ENCODE measurements around the gene TRMT2B. TPM values are rescaled to one million over a fixed set of nuclear protein-coding genes. Genes with fewer than 3 reads are reported as not detected.
A peak's percentile ranks its signal among the peaks of the same experiment; 100 is the strongest.

The TRMT2B gene
- total and polyA plus RNA-seq, 8 donors, result 5.3 to 33.5 (median 13.2) TPM

DNA sequence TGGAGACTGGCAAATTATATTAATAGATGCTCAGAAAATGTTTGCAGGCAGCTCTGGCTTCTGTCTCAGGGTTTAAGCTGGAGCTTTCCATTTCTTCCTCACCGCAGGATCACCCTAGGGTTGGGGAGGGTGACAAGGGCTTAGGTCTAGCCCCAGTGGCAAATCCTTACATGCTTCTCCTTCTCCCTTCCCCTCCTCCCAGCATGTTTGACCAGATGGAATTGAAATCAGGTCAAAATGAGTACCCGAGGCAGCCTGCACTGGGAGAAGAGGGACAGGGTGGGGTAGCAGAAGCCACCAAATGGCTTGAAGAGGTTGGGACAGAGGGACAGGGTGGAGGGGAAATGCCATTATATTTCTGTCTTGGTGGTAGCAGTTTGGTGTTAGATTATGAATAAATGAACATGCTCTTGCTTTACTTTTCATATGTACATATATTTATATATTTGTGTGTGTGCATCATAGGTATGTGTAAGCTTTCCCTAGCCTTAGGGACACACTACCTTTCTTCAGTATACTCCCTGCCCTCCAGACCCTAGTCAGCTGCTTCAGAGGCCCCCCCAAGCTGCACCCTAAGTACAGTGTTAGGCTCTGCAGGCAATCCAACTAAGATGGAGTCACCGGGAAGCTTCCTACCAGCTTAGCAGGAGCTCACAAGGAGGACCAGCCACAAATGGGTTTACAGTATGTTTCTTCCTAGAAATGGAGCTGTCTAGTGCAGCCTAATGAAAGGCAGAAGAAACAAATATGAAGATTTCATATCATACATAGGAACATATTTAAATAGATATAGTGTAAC lies 28.6 kb upstream of the TRMT2B start:
- intact Hi-C loops (cut with DNase I; ENCODE audit: low total_unique reads), result no loop called here
- Histone ChIP-seq H3K27ac (no peak overlapping the region), H3K4me1 (peaks cover 0 to 6% (median 0%) of the 10 kb centered on the region in 4 donors), H3K36me3 (no peaks in the 10 kb centered on the region), H3K4me3 (peak overlapping the region in 3 of 4 donors; percentile 39 to 43 (median 42)), H3K9me3 (no peaks in the 10 kb centered on the region), H3K27me3 (peaks cover 0 to 14% (median 0%) of the 10 kb centered on the region in 3 donors)
- whole genome bisulfite sequencing, 5 donors, result 56 to 74% (median 66%) methylated on average over 3 of the region's 3 CpGs
- no peak for TF ChIP-seq POLR2AphosphoS5 (IDR thresholded peaks at IDR 0.05)
- TF ChIP-seq POLR2A (IDR thresholded peaks at IDR 0.05), result no peak
- TF ChIP-seq EP300 (IDR thresholded peaks at IDR 0.05), result no peak
- TF ChIP-seq, protein P1, sequence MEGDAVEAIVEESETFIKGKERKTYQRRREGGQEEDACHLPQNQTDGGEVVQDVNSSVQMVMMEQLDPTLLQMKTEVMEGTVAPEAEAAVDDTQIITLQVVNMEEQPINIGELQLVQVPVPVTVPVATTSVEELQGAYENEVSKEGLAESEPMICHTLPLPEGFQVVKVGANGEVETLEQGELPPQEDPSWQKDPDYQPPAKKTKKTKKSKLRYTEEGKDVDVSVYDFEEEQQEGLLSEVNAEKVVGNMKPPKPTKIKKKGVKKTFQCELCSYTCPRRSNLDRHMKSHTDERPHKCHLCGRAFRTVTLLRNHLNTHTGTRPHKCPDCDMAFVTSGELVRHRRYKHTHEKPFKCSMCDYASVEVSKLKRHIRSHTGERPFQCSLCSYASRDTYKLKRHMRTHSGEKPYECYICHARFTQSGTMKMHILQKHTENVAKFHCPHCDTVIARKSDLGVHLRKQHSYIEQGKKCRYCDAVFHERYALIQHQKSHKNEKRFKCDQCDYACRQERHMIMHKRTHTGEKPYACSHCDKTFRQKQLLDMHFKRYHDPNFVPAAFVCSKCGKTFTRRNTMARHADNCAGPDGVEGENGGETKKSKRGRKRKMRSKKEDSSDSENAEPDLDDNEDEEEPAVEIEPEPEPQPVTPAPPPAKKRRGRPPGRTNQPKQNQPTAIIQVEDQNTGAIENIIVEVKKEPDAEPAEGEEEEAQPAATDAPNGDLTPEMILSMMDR (IDR thresholded peaks at IDR 0.05), result no peak
- no peak for DNase-seq

DNA sequence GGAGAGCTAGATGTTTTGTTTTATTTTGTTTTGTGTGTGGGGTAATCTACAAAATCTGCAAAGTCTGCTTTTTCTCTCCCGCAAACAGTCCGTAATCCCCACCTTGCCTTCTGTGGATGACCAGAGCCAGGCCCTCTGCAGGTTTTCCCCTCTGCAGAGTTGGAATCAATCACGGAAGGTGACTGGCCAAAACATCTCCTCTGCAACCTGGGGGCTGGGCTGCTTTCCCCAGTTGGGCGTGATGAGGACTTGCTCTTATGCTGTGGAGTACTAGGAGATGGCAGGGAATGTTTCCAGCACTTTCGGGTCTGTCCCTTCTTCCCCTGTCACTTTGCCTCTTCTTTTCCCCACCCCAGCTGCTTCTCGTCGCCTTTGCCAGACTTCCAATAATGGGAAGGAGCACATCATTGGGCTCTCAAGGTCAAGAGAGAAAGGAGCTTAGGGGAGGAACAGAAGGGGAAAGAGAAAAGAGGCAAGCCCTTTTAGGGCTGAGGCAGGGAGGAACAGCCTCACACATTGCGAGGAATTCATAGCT lies 27.9 kb upstream of the TRMT2B start:
- Histone ChIP-seq H3K4me1 (peaks cover 0 to 6% (median 0%) of the 10 kb centered on the region in 4 donors), H3K4me3 (peak overlapping the region; percentile 39 to 45 (median 42)), H3K36me3 (no peaks in the 10 kb centered on the region), H3K27me3 (peaks cover 0 to 14% (median 0%) of the 10 kb centered on the region in 3 donors), H3K9me3 (no peaks in the 10 kb centered on the region), H3K27ac (peak overlapping the region in 1 of 5 donors; percentile 55)
- intact Hi-C loops (cut with DNase I; ENCODE audit: low total_unique reads), result no loop called here
- 38 to 53% (median 50%) methylated on average over 6 to 8 of the region's 8 CpGs for WGBS, 5 donors
- TF ChIP-seq EP300 (IDR thresholded peaks at IDR 0.05), result no peak
- no peak for TF ChIP-seq POLR2A (IDR thresholded peaks at IDR 0.05)
- no peak for TF ChIP-seq POLR2AphosphoS5 (IDR thresholded peaks at IDR 0.05)
- TF ChIP-seq, protein P1 (IDR thresholded peaks at IDR 0.05), result no peak
- no peak for DNase-seq

- Histone ChIP-seq H3K27me3 (peaks cover 0 to 14% (median 0%) of the 10 kb centered on the region in 3 donors), H3K27ac (peak within 1 kb of the TSS in 1 of 5 donors; percentile 55), H3K4me3 (peak within 1 kb of the TSS; percentile 39 to 45 (median 42)), H3K36me3 (no peaks in the 10 kb centered on the region), H3K4me1 (peaks cover 0 to 6% (median 0%) of the 10 kb centered on the region in 4 donors), H3K9me3 (peaks cover 0 to 1% (median 0%) of the 10 kb centered on the region in 4 donors)
- TF ChIP-seq POLR2A (IDR thresholded peaks at IDR 0.05) (no peak), EP300 (IDR thresholded peaks at IDR 0.05) (no peak), POLR2AphosphoS5 (IDR thresholded peaks at IDR 0.05) (no peak)
- TF ChIP-seq, protein P1 (IDR thresholded peaks at IDR 0.05), result no peak
- intact Hi-C loops (cut with DNase I; ENCODE audit: low total_unique reads), result no loop called here
- 5 to 27% (median 5%) methylated on average over 17 to 23 of the region's 23 CpGs for WGBS, 5 donors
- DNase-seq, result peak in 1 of 2 donors; percentile 54
These were observed 27.0 kb upstream of the TRMT2B start, which contains the start of gene TMEM35A for GRCh38 chrX:101078716-101079598. TSS of gene TMEM35A (plus strand) at chrX:101078879. CDS start at chrX:101079003, 124 bp downstream.

- TF ChIP-seq POLR2AphosphoS5 (IDR thresholded peaks at IDR 0.05), result no peak
- TF ChIP-seq EP300 (IDR thresholded peaks at IDR 0.05), result no peak
- TF ChIP-seq, protein P1 (IDR thresholded peaks at IDR 0.05), result no peak
- no peak for TF ChIP-seq POLR2A (IDR thresholded peaks at IDR 0.05)
- Histone ChIP-seq H3K4me3 (no peak overlapping the region), H3K36me3 (no peaks in the 10 kb centered on the region), H3K27me3 (no peaks in the 10 kb centered on the region), H3K4me1 (no peaks in the 10 kb centered on the region), H3K27ac (no peak overlapping the region), H3K9me3 (peaks cover 0 to 4% (median 0%) of the 10 kb centered on the region in 4 donors)
- WGBS, 5 donors, result 32 to 74% (median 55%) methylated on average over 3 of the region's 3 CpGs
- no peak for DNase-seq
- intact Hi-C loops (cut with DNase I; ENCODE audit: low total_unique reads), result no loop called here
These were observed 19.7 kb upstream of the TRMT2B start for GRCh38 chrX:101071582-101071981.
